BJ (cell line): ENCODE data around the gene PPM1M. TPM values are rescaled to one million over a fixed set of nuclear protein-coding genes. Genes with fewer than 3 reads are reported as not detected.

ENCODE experiments used
- CTCF ChIA-PET: fragments of 350-600 bp; formaldehyde crosslinking; extraction: SDS; loops from one replicate; lab custom pipeline; 2021; ENCODE audit warnings: antibody characterized with exemption, inconsistent platforms; lab: Yijun Ruan, JAX
- POLR2A ChIA-PET: fragments of 300-600 bp; sonication (Branson Sonifier 250); formaldehyde crosslinking; extraction: SDS; loops from one replicate; lab custom pipeline; 2021; ENCODE audit warnings: antibody characterized with exemption; lab: Charles Lee
- DNase-seq: peaks from one replicate; pipeline ENCODE4 v3.0.0-alpha.2; 2011; ENCODE audit warnings: low read depth
- H3K27me3 ChIP-seq: 2 replicates; pipeline ENCODE4 v1.6.0; 2011; ENCODE audit warnings: low read length; ENCODE audit not compliant: control insufficient read depth, insufficient read depth
- H3K36me3 ChIP-seq: 2 replicates; pipeline ENCODE4 v1.5.1; 2011; ENCODE audit warnings: low read length; ENCODE audit not compliant: control insufficient read depth, insufficient read depth
- H3K4me3 ChIP-seq: 2 replicates; pipeline ENCODE4 v1.5.1; 2011; ENCODE audit warnings: low read depth, mild to moderate bottlenecking, control low read depth, low read length
- CTCF ChIP-seq: IDR thresholded peaks from 2 replicates; pipeline ENCODE4 v1.5.1; 2011; ENCODE audit warnings: low read depth, mild to moderate bottlenecking, control low read depth, inconsistent platforms, low read length, moderate library complexity; ENCODE audit not compliant: insufficient read depth
- polyA plus RNA-seq: library from polyadenylated mRNA; depleted of rRNA; stranded (reverse); fragments of >200 nt; gene quantifications from 2 replicates; pipeline ENCODE4 v1.2.3, GENCODE V29; 2011

PPM1M gene
- polyA plus RNA-seq, 1 experiment: 52.2 TPM

DNA sequence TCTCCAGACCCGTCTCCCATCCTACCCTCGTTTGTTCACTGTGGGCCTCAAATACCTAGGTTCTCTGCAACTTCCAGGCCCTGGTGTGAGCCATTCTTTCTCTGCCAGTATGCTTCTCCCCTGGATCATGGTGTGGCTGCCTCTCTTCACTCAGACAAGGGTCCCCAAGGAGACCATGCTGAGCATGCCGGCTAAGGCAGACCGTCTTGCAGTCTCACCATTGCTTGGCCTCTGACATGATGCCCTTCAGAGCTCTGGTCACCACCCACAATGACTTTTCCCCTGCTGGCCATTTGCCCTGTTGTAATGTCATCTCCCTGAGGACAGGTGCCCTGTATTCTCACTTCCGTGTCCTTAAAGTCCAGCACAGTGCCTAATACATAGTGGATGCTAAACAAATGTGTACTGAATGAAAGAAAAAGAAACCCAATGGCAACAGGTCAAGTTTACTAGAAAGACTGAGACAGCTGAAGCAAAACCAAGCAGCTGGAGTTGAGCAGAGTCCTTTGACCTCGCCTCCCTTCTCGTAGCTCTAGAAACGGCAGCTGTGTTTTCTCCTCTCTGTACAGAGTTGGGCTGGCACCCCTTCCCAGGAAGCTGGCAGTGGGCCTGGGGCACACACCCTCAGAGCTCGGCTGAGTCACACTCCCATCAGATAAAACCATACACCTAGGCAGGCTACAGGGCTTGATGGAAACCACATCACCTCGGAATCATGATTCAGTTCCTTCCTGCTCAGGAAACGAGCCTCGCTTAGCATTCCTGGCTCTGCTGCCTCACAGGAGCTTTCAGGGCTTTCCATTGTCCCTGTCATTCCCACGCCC lies 28.8 kb upstream of the PPM1M start:
- peaks cover 25% of the 10 kb centered on the region for H3K36me3 ChIP-seq
- H3K27me3 ChIP-seq: no peaks in the 10 kb centered on the region
- no peak for DNase-seq
- CTCF ChIA-PET: interaction anchor here (0.8 to 1.9 kb wide), 6 partner anchors 8 to 123 kb away, joined by 3 to 15 read pairs (median 4); no protein-coding TSS in a partner anchor
- no peak for TF ChIP-seq CTCF
- H3K4me3 ChIP-seq: no peak overlapping the region
- POLR2A ChIA-PET: interaction anchor here (0.5 to 0.6 kb wide), 2 partner anchors 9 to 242 kb away, joined by 4 to 5 read pairs; no protein-coding TSS in a partner anchor

DNA sequence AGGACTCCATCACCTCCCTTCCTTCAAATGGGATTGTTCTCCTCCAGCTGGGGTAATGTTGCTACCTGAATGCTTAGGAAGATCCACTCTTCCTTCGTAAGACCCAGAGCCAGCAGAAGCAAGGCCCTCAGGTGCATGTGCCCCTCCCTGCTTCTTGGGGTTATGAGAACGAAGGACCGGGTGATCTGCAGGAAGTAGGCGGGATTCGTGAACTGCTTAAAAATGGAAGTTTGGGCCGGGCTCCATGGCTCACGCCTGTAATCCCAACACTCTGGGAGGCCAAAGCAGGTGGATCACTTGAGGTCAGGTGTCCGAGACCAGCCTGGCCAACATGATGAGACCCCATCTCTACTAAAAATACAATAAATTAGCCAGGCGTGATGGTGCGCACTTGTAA lies 28.2 kb upstream of the PPM1M start:
- POLR2A ChIA-PET: interaction anchor here (0.5 to 0.6 kb wide), 2 partner anchors 10 to 242 kb away, joined by 4 to 5 read pairs; no protein-coding TSS in a partner anchor
- Histone ChIP-seq H3K4me3 (no peak overlapping the region), H3K27me3 (no peaks in the 10 kb centered on the region), H3K36me3 (peaks cover 21% of the 10 kb centered on the region)
- TF ChIP-seq CTCF: no peak
- CTCF ChIA-PET: interaction anchor here (0.8 to 1.9 kb wide), 7 partner anchors 9 to 122 kb away, joined by 3 to 15 read pairs (median 4); no protein-coding TSS in a partner anchor
- DNase-seq: no peak

DNA sequence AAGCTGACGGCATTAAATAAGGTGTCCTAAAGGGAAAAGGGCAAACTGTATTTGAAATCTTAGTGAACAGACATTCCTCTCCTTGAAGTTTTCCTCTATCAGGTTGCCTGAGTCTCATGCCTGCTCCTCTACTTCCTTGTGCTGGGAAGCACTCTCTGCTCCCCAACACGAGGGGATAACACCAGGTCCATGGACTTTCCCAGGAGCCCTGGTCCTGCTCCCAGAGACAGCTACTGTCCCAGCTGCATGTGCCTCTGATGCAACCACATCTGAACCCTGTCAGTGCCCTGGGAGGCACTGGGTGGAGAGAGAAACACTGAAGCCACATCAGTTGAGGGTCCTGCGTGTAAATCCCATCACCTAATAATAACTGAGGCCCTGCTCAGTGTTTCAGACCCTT lies 27.5 kb upstream of the PPM1M start:
- H3K36me3 ChIP-seq: peaks cover 17% of the 10 kb centered on the region
- no peaks in the 10 kb centered on the region for H3K27me3 ChIP-seq
- H3K4me3 ChIP-seq: no peak overlapping the region
- no peak for TF ChIP-seq CTCF
- POLR2A ChIA-PET: no interaction called here
- CTCF ChIA-PET: interaction anchor here (1.4 to 8.3 kb wide), 2 partner anchors 9 to 121 kb away, joined by 3 to 150 read pairs; no protein-coding TSS in a partner anchor
- DNase-seq: no peak

DNA sequence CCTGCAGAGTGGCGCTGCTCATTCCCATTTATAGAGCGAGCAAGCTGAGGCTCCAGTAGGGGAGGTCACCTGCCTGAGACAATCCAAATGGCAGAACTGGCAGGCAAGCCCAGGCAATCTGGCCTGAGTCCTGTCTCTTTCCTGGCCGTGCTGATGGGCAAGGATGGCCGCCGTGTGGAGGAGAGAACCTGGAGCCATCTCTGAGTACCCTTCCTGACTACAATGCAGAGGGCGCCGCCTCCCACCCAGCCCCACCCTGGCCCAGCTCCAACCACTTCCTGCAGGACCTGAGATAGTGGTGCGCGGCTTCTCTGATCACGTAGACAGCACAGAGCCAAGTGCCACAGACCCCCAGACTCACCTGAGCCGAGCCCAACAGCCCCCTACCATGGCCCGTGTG lies 27.1 kb upstream of the PPM1M start:
- POLR2A ChIA-PET: no interaction called here

More for the DNA sequence above, 27.1 kb upstream of the PPM1M start:
- H3K4me3 ChIP-seq: no peak overlapping the region
- H3K36me3 ChIP-seq: peaks cover 15% of the 10 kb centered on the region
- TF ChIP-seq CTCF: no peak
- H3K27me3 ChIP-seq: no peaks in the 10 kb centered on the region
- DNase-seq: no peak
- CTCF ChIA-PET: interaction anchor here (1.4 to 9.7 kb wide), 3 partner anchors 8 to 120 kb away, joined by 3 to 150 read pairs (median 131); partner anchors contain the start of gene TWF2
